Brain microvascular endothelial cell (primary cell): ENCODE results near the gene FBXL16.

ENCODE experiments used
- DNase-seq: peaks from one replicate; pipeline ENCODE4 v3.0.0-alpha.2; 2020
- H3K27ac ChIP-seq: fragments of 250-450 bp; sonication (Bioruptor Pico); 2 replicates; pipeline ENCODE4 v1.5.1; 2020; ENCODE audit warnings: mild to moderate bottlenecking, moderate library complexity
- H3K27me3 ChIP-seq: fragments of 250-450 bp; sonication (Bioruptor Pico); replicated peaks from 2 replicates; pipeline ENCODE4 v1.5.1; 2020; ENCODE audit warnings: mild to moderate bottlenecking
- H3K36me3 ChIP-seq: fragments of 250-450 bp; sonication (Bioruptor Pico); replicated peaks from 2 replicates; pipeline ENCODE4 v1.5.1; 2020; ENCODE audit warnings: mild to moderate bottlenecking
- H3K4me3 ChIP-seq: 2 replicates; pipeline ENCODE4 v1.5.1; 2011; ENCODE audit warnings: low read depth, mild to moderate bottlenecking, control low read depth, low read length, moderate library complexity
- in situ Hi-C: cut with HindIII; loops from 2 replicates; pipeline ENCODE4 v1.10.0; 2017; ENCODE audit warnings: low sequenced_read_pairs, low pct_ligation_motif_present
- TF ChIP-seq, protein P1 (sequence below): IDR thresholded peaks from 2 replicates; pipeline ENCODE4 v1.5.1; 2011; ENCODE audit warnings: low read depth, mild to moderate bottlenecking, moderate library complexity, low read length, control low read depth, inconsistent platforms; ENCODE audit errors: missing control alignments

FBXL16 gene

DNA sequence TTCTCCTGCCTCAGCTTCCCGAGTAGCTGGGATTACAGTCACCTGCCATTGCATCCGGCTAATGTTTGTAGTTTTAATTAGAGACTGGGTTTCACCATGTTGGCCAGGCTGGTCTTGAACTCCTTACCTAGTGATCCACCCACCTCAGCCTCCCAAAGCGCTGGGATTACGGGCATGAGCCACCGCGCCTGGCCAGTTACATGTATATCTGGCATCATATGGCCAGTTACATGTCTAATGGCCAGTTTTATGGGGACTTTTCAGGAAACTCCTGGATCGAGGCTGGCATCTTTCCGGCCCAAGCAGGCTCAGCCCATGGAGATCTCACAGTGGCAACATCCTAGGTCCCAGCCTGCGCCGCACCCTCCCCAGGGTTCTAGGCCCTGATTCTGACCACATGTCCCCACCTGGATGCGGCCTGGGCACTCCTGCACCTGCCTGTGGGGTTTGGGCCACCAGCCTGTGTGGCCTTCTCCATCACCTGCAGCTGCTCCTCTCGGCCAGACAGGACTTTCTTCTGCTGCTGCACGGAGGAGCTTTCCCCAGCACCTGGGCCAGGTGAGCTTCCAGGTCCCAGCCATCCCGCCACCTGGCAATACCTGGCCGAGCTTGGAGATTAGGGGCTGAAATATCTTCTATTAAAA lies 36.5 kb upstream of the FBXL16 start:
- TF ChIP-seq, protein P1, sequence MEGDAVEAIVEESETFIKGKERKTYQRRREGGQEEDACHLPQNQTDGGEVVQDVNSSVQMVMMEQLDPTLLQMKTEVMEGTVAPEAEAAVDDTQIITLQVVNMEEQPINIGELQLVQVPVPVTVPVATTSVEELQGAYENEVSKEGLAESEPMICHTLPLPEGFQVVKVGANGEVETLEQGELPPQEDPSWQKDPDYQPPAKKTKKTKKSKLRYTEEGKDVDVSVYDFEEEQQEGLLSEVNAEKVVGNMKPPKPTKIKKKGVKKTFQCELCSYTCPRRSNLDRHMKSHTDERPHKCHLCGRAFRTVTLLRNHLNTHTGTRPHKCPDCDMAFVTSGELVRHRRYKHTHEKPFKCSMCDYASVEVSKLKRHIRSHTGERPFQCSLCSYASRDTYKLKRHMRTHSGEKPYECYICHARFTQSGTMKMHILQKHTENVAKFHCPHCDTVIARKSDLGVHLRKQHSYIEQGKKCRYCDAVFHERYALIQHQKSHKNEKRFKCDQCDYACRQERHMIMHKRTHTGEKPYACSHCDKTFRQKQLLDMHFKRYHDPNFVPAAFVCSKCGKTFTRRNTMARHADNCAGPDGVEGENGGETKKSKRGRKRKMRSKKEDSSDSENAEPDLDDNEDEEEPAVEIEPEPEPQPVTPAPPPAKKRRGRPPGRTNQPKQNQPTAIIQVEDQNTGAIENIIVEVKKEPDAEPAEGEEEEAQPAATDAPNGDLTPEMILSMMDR, result no peak
- no peak for DNase-seq
- no peak overlapping the region for H3K27ac ChIP-seq
- H3K4me3 ChIP-seq, result no peak overlapping the region
- peaks cover 1% of the 10 kb centered on the region for H3K36me3 ChIP-seq
- in situ Hi-C loops, result no loop called here
- no peaks in the 10 kb centered on the region for H3K27me3 ChIP-seq

DNA sequence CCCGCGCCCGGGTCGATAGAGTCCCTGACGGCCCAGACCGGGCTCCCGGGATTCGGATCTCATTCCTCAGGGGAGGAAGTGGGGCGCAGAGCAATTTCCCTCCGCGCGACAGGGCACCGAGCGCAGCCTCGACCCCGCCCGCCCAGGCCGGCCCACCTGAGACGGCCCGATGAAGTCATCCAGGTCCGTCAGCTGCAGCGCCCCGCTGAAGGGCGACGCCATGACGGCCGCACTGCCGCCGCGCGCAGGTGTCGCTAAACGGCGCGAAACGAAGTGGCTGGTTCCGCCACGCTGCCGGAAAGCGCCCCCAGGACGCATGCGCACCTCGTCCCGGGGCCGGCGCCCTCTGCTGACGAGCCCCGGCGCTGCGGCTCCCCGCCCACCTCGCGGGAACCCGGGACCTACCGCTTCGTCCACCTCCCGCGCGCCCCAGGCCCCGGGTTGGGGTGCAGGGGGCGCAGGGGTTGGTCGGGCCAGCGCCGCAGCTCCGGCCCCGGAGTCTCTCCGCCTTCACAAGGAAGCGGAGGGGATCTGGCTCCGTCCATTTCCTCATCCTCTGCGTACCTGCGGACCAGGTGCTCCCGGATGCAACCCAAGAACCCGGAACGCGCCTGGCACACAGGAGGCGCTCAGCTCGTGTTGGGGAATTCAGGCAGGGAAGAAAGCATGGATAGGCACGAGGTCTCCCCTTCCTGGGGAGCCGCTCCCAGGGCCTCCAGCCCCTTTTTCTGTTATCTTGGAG lies 35.3 kb upstream of the FBXL16 start, which contains the start of gene CIAO3:
TSS of gene CIAO3 (minus strand) at position 234 of the 742 bp plus-strand sequence. CDS start at position 222, 12 bp downstream.
- peak within 1 kb of the TSS; percentile 79 for H3K4me3 ChIP-seq
- in situ Hi-C loops, result no loop called here
- TF ChIP-seq, protein P1, result peak; percentile 58
- H3K36me3 ChIP-seq, result peaks cover 7% of the 10 kb centered on the region
- DNase-seq, result peak; percentile 78
- no peak within 1 kb of the TSS for H3K27ac ChIP-seq
- no peaks in the 10 kb centered on the region for H3K27me3 ChIP-seq

DNA sequence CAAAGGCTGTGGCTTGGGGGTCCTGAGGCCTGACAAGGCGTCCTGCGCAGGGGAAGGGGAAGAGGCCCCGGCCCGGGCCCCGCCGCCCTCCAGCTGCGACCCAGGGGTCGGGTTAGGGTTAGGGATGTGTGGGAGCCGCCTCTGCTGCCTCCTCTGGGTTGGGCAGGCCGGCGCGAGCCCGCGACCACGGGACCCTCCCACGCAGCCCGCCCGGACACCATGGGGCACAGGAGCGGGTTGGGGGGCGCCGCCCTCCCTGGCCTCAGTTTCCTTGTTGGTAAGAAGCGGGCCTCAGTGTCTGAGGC lies 34.8 kb upstream of the FBXL16 start:
- Histone ChIP-seq H3K36me3 (peaks cover 12% of the 10 kb centered on the region), H3K27ac (no peak overlapping the region), H3K27me3 (no peaks in the 10 kb centered on the region), H3K4me3 (peak overlapping the region; percentile 79)
- in situ Hi-C loops, result no loop called here
- TF ChIP-seq, protein P1, result no peak
- no peak for DNase-seq

DNA sequence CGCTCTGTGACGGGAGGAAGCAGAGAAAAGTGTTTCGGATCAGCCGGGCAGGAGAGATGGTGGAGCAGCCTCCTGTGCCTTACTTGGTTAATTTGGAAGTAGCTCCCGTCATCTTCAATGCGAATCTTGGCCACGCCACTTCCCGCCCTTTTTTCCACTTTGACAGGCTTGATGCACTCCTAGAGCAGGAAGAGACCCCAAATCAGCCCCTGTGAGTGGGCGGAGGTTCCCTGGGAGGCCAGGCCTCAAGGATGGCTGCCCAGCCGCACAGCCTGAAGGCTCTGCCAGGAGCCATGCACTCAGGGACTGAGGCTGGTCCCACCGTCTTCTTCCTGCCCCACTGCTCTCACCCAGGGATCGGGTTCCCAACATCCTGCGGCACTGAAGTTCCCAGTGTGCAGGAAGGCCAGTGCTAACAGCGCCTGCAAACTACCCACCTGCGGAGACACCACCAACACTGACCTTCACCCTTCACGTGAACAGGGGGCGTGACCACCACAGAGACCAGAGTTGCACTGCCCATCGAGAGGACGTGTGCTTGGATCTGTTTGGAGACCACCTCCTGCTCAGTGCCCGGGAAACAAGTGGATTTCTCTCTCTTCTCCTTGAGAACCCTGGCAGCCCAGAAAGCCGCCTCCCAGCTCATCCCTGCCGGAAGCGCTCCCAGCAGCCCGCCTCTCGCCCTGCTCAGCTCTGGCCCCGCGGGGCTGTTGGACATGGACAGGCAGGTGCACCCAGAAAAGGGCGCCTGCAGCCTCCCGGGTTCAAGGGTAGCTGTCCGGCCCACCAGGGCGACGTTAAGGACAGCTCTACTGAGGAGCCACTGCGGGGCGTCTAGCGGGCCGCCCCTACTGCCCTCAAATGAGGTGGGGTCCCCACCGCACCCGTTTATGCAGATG lies 34.2 kb upstream of the FBXL16 start:
- Histone ChIP-seq H3K27ac (no peak overlapping the region), H3K27me3 (no peaks in the 10 kb centered on the region), H3K36me3 (peaks cover 12% of the 10 kb centered on the region), H3K4me3 (peak overlapping the region; percentile 79)
- DNase-seq, result no peak
- in situ Hi-C loops, result no loop called here
- TF ChIP-seq, protein P1, result no peak

DNA sequence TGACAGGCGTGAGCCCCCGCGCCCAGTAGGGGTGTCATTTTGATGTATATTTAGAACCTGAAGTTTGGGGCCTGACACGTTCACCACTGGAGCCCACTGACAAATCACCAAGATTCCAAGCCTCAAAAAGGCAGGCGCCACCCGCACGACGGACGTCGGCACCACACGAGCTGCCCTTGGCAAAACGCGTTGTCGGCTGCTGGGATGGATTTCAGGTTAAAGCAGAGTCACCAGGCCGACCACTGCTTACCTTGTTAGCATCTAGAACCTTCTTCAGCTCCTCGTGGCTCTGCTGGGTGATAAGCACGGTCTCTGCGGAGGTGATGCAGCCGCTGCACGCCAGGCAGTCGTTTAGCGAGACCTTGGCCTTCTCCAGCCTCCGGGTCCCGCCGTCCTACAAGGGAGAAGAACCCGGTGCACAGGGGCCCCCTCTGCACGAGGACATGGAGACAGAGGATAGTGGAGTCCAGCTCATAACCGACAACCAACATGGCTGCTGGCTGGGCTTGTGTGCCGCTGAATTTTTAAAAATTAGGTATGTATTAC lies 31.4 kb upstream of the FBXL16 start:
- Histone ChIP-seq H3K36me3 (peaks cover 29% of the 10 kb centered on the region), H3K27ac (no peak overlapping the region), H3K27me3 (no peaks in the 10 kb centered on the region), H3K4me3 (no peak overlapping the region)
- DNase-seq, result no peak
- TF ChIP-seq, protein P1, result no peak
- in situ Hi-C loops, result no loop called here
